Left renal cortex interstitium (tissue), 4 donors: ENCODE measurements around the gene TREML1. TPM values are rescaled to one million over a fixed set of nuclear protein-coding genes. Genes with fewer than 3 reads are reported as not detected.
A peak's percentile ranks its signal among the peaks of the same experiment; 100 is the strongest.
"Not testable (repeated sequence)": the region's sequence is repeated elsewhere in the genome, so short reads cannot be mapped to it uniquely, and the experiment has no call there.

Source experiments
- DNase-seq, 4 donors: peaks; one replicate each; pipeline ENCODE4 v3.0.0-alpha.2; 2013; ENCODE audit warnings: low read depth in 4 of 4, low spot score in 2 of 4, missing footprints in 1 of 4
- polyA plus RNA-seq, 4 donors: library from polyadenylated mRNA; unstranded; fragments of 120-200 nt; gene quantifications; one replicate each; pipeline ENCODE4 v1.2.1, GENCODE V29; 2013; ENCODE audit not compliant: insufficient read length in 4 of 4

TREML1 gene
- 1 to 10 TPM in 1 of 4 donors, under 1 TPM in 3; 0.49 to 1.3 (median 0.96) TPM for polyA plus RNA-seq

- DNase-seq = no peak
Measured at GRCh38 chr6:41153992-41154625, at the start of gene TREML1. Gene TREML1 (minus strand): TSS chr6:41154347. CDS start chr6:41154288, 59 bp downstream.

DNA sequence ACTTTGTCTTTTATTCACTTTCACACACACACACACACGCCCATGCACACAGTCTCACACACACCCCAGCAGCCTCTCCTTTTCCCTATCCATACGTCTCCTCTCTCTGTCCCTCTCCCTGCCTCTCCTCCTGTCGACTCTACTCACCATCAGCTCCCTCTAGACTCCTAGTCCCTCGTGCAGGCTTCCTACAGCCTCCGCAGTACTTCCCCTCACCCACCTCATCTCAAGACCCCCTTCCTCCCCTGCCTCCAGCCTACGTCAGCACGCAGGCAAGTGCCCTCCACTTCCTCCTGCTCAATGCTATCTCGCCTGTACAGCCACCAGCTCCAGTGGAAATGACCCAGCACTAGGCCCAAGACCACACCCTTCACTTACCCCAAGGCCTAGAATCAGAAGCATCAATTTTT lies 47.6 kb upstream of the TREML1 start:
- no peak for DNase-seq

- no peak for DNase-seq
Measured at GRCh38 chr6:41200901-41201763, 47.0 kb upstream of the TREML1 start, which contains the start of gene TREML2. Gene TREML2 (minus strand): TSS chr6:41201149. CDS start chr6:41201008, 141 bp downstream.

DNA sequence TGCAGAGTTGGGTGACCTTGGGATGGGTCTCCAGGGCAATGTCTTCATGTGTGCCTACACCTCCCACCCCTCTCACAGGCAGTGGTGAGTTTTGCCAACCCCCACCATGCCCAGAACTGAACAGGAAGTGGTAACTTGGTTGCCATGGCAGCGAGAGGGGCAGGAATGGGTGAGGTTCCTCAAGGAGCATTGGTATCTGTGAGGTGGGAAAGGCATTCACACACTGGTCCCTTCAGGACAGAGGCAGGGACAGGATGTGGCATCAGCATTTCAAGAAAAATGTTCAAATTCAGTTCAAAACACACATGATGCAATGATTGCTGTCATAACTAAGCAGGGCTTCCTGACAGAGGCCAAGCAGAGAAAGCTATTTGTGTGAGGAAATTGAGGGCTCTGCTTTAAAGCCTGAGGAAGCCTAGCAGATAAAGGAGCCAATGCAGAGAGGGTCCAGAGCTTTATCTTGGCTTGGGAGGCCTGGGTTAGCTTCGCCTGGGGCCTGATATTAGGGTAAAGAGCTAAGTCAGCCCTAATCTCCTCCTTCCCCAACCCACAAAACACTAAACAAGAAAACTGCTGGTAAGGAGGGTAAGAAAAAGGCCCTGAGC lies 46.3 kb upstream of the TREML1 start:
- no peak for DNase-seq

GRCh38 chr6:41199552-41200246 lies 45.6 kb upstream of the TREML1 start:
- no peak for DNase-seq

- no peak for DNase-seq
Measured at GRCh38 chr6:41197234-41197633, 43.1 kb upstream of the TREML1 start.

GRCh38 chr6:41194386-41194785 lies 40.2 kb upstream of the TREML1 start:
- DNase-seq = no peak

GRCh38 chr6:41193884-41194283 lies 39.7 kb upstream of the TREML1 start:
- DNase-seq = no peak

DNA sequence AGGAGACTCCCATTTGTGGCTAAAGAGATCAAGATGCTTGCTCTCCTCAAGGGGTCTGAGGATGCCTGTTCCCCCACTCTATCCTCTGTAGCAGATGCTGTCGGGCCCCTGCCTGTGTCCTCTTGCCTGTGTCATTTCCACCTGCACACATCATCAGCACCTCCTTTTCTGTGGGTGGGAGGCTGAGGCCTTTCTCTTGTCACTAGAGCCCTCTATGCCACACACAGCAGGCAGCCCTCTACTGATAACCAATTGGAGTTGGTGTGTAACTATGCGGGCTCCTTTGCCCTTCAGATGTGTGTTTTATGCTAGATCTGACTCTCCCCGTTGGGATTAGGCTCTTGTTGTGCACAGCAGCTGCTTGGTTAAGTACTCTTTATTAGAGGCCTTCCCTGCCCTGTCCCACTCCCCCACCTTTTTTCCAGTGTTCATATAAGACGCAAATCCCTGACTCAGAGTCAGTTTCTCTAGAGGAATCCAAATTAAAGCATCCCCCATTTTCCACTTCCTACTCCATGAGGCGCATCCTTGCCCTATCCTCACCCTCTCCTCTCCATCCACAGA lies 39.1 kb upstream of the TREML1 start:
- DNase-seq = no peak

DNA sequence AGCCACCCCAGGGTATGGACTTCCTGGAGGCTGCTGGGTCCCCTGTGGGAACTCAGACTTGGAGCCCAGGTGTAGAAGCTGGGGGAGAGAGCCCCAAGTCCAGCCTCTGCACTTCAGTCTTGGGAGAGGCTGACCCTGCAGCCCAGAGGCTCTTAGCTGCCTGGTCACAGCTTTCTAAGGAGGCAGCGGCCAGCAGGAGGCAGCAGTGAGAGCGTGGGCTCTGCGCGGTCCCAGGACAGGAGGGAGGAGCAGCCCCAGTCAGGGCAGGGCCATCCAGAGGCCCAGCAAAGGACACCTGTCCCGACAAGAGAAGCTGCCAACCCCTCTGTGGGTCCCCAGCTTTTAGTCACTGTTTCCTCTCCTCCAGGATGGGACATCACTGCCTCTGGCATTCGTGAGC lies 37.4 kb upstream of the TREML1 start:
- no peak for DNase-seq

GRCh38 chr6:41190791-41191190 lies 36.6 kb upstream of the TREML1 start:
- DNase-seq = no peak

DNA sequence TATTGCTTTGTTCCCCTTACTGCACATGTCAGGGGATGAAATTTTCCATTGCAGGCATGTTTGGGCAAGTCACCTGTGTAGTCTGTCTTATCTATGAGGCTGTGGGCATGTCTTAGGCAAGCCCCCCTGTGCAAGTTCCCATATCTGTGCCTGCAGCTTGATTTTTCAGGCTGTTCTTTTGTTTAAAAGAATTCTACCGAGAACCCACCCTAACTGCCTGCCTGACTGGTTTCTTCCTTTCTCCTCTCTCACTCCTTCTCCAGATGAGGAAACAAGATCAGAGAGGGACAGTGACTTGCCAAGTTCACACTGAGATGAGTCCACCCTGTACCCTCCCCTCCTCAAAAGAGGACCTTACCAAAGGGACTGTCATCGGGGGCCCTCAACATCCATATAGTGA lies 35.8 kb upstream of the TREML1 start:
- no peak for DNase-seq

GRCh38 chr6:41189046-41189445 lies 34.9 kb upstream of the TREML1 start:
- not testable (repeated sequence) for DNase-seq

DNA sequence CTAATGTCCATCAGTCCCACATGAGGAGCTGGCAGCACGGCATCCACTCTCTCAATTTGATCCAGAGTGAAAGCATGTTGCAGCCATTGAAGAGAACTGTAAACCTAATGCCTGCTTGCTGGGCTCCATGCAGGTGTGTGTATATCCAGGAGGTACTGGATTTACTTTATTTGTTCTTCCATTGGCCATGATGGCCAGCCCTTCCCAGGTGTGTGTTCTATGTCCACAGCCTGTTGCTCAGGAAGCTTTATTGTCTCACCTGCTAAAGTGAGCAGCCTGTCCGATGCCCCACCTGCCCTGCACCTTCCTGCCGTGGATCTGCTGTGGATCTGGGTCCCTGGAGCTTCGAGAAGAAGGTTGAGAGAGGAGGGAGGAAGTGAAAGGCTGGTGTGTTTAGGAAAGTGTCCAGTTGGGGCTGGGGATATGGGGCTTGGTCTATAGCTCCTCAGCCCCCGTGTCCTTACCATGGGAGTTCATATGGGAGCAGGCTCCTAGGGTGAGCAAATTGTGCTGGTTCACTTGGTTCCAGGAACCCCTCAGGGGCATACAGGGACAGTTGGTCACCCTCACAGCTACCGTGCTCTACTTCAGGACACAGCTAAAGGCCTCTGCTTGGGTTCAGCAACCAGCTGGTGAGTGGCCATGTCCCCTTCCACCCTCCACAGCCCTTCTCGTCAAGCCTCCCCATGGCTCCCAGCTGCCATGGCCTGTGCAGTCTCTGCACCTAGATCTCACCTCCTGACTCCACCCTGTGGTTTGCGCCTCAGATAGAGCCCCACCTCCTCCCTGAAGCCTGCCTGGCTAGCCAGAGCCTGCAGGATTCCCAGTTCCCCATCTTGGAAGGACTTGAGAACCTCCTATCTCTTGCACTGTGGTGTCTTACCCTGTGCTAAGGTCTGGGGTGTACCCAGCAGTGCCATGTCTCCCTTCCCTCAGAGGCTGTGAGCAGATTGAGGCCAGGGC lies 34.1 kb upstream of the TREML1 start:
- no peak for DNase-seq

DNA sequence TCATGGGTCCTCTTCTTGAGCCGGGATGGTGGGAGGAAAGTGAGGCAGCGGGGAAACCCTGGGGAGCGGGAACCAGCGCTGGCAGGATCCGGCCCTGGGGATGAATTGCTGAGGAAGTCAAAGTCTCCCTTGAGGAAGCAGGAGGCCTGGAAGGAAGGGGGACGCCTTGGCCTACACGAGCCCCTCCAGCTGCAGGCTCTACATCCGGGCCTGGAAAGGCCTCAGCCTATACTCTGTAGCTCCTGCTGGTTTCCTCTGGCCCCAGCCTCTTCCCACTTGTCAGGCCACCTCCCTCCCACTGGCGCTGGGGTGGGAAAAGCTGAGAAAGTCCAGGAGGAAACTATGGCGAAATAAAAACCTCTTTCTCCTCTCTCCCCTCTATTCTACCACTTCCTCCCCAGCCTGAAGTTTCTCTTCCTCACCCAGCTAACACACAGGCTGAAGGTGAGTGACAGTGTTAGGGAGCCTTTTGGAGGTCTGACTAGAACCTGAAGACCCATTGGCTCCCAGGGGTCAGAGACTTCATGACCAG lies 31.9 kb upstream of the TREML1 start:
- no peak for DNase-seq

GRCh38 chr6:41184761-41185160 lies 30.6 kb upstream of the TREML1 start:
- DNase-seq = no peak

GRCh38 chr6:41182069-41183034 lies 28.2 kb upstream of the TREML1 start:
- peak in 1 of 4 donors; percentile 17 for DNase-seq

GRCh38 chr6:41181566-41181965 lies 27.4 kb upstream of the TREML1 start:
- DNase-seq = no peak
